ENCODE data around the gene MICAL2.

- no peak for TF ChIP-seq CTCF (IDR thresholded peaks at IDR 0.05)
- TF ChIP-seq POLR2A (IDR thresholded peaks at IDR 0.05; ENCODE audit: low read depth) = no peak
- TF ChIP-seq POLR2AphosphoS5 (IDR thresholded peaks at IDR 0.05) = no peak
Measured at GRCh38 chr11:12298610-12299009, 188.2 kb downstream of the MICAL2 start.

All from esophagus muscularis mucosa (tissue), 3 donors.